Spleen (tissue), 7 donors: ENCODE results near the gene PPFIA1.

ENCODE experiments used
- POLR2AphosphoS5 ChIP-seq, 3 donors: sonication (generic); formaldehyde crosslinking; IDR thresholded peaks; one replicate each; pipeline ENCODE4 v1.5.1; 2017; ENCODE audit warnings: antibody characterized with exemption in 3 of 3
- TF ChIP-seq, protein P1 (sequence below), 11 experiments: fragments of 200-600 bp in 7 of 11; fragments of 450-650 bp in 4 of 11; sonication (generic) in 4 of 11; IDR thresholded peaks in 8 of 11; conservative IDR thresholded peaks in 3 of 11; 1 replicate in 7 of 11; 2 replicates in 4 of 11; pipeline versions ENCODE4 v1.4.0 to v1.8.0; 2016 to 2021; ENCODE audit warnings: antibody characterized with exemption in 11 of 11, inconsistent platforms in 4 of 11, mild to moderate bottlenecking in 1 of 11
- donor health status: DM: no; HTN: no; CAD: no; lungs with moderate emphysema.
- donor health status: DM: no; HTN: no; CAD: no.
- donor health status: DM: no; HTN: no; CAD: no.

DNA sequence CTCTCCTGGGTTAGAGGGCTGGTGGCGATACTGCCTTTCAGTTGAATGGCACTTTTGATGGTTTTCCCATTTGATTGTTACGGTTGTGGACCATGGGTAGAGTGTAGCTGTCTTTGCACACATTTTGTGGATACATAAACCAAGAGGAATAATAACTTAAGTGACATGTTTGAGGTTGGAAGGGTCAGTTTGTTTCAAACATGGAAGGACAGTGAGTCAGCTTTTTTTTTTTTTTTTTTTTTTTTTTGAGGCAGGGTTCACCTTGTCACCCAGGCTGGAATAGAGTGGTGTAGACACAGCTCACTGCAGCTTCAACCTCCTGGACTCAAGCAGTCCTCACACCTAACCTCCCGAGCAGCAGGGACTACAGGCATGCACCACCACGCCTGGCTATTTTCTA is 41.1 kb downstream of the PPFIA1 start:
- TF ChIP-seq, protein P1, sequence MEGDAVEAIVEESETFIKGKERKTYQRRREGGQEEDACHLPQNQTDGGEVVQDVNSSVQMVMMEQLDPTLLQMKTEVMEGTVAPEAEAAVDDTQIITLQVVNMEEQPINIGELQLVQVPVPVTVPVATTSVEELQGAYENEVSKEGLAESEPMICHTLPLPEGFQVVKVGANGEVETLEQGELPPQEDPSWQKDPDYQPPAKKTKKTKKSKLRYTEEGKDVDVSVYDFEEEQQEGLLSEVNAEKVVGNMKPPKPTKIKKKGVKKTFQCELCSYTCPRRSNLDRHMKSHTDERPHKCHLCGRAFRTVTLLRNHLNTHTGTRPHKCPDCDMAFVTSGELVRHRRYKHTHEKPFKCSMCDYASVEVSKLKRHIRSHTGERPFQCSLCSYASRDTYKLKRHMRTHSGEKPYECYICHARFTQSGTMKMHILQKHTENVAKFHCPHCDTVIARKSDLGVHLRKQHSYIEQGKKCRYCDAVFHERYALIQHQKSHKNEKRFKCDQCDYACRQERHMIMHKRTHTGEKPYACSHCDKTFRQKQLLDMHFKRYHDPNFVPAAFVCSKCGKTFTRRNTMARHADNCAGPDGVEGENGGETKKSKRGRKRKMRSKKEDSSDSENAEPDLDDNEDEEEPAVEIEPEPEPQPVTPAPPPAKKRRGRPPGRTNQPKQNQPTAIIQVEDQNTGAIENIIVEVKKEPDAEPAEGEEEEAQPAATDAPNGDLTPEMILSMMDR (IDR thresholded peaks at IDR 0.05 in 8 of 11, conservative IDR thresholded peaks at IDR 0.05 in 3 of 11): no peak
- TF ChIP-seq POLR2AphosphoS5 (IDR thresholded peaks at IDR 0.05): no peak
